HEK293 (cell line): ENCODE results near the gene FIGNL2.

ENCODE experiments used
- MYNN ChIP-seq: fragments of 450-650 bp; formaldehyde crosslinking; IDR thresholded peaks from 2 replicates; pipeline ENCODE4 v1.5.1; 2016; ENCODE audit warnings: missing biosample characterization, missing genetic modification characterization, borderline replicate concordance
- ZBTB26 ChIP-seq: fragments of 450-650 bp; formaldehyde crosslinking; optimal IDR thresholded peaks from 2 replicates; pipeline ENCODE3; 2016; ENCODE audit warnings: missing biosample characterization, mild to moderate bottlenecking, missing genetic modification characterization
- ZBTB7A ChIP-seq: fragments of 450-650 bp; formaldehyde crosslinking; IDR thresholded peaks from 2 replicates; pipeline ENCODE4 v1.5.1; 2016; ENCODE audit warnings: low read depth, missing biosample characterization, missing genetic modification characterization
- ZNF514 ChIP-seq: fragments of 450-650 bp; formaldehyde crosslinking; IDR thresholded peaks from 2 replicates; pipeline ENCODE4 v1.5.1; 2016; ENCODE audit warnings: missing biosample characterization, missing genetic modification characterization
- ZNF596 ChIP-seq: fragments of 450-650 bp; IDR thresholded peaks from 2 replicates; pipeline ENCODE4 v1.5.0; 2018; ENCODE audit warnings: missing biosample characterization, mild to moderate bottlenecking, missing genetic modification characterization, moderate library complexity
- ZNF76 ChIP-seq: fragments of 450-650 bp; formaldehyde crosslinking; IDR thresholded peaks from 2 replicates; pipeline ENCODE4; 2016; ENCODE audit warnings: low read depth, missing biosample characterization, missing genetic modification characterization, borderline replicate concordance
- TF ChIP-seq, protein P1 (sequence below): fragments of 450-650 bp; formaldehyde crosslinking; IDR thresholded peaks from 2 replicates; pipeline ENCODE4 v1.5.1; 2016; ENCODE audit warnings: missing biosample characterization, missing genetic modification characterization
- TF ChIP-seq, protein P2 (sequence below): fragments of 450-650 bp; formaldehyde crosslinking; IDR thresholded peaks from 2 replicates; pipeline ENCODE4 v1.5.1; 2017; ENCODE audit warnings: missing biosample characterization, missing genetic modification characterization

DNA sequence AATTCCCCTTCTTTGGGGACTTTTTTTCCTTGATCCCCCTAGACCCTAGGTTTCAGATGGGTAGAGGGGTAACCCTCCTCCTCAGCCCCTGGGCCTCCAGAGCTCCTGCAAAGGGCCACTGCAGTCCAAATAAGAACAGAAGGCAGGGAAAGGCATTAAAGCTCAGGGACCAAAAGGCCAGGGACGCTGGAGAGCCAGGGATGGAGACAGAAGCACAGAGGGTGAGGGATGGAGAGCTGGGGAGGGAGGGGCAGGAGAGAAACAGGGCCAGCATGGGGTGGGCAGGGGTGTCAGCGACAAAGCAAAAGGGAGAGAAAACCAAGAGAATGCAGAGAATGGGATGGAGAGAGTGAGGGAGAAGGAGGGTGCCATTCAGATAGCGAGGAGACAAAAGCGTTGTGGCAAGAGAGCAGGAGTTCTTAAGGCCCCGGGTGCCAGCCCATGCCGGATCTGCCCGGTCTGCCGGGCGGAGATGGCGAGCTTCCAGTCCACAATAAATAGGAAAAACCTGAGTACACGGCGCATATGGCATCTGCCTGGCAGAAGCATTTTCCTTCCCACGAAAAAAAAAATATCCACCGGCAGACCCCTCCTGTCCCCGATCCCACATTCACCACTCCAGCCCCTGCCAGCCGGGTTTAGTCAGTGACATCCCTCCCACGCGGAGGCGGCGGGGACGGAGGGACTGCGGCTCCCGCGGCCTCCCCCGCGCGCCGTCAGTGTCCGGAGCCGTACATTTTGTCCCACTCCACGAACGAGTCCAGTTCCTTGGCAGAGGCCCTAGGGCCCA, 28.6 kb downstream of the FIGNL2 start:
- no peak for TF ChIP-seq ZBTB26 (tag by site-specific recombination)
- 0 out of 2 replicates have a peak, but pooled peaks have one; percentile 36 for TF ChIP-seq ZBTB7A (tag by site-specific recombination)
- TF ChIP-seq, protein P1, sequence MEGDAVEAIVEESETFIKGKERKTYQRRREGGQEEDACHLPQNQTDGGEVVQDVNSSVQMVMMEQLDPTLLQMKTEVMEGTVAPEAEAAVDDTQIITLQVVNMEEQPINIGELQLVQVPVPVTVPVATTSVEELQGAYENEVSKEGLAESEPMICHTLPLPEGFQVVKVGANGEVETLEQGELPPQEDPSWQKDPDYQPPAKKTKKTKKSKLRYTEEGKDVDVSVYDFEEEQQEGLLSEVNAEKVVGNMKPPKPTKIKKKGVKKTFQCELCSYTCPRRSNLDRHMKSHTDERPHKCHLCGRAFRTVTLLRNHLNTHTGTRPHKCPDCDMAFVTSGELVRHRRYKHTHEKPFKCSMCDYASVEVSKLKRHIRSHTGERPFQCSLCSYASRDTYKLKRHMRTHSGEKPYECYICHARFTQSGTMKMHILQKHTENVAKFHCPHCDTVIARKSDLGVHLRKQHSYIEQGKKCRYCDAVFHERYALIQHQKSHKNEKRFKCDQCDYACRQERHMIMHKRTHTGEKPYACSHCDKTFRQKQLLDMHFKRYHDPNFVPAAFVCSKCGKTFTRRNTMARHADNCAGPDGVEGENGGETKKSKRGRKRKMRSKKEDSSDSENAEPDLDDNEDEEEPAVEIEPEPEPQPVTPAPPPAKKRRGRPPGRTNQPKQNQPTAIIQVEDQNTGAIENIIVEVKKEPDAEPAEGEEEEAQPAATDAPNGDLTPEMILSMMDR (tag by site-specific recombination): no peak
- no peak for TF ChIP-seq MYNN (tag by site-specific recombination)
- TF ChIP-seq ZNF76 (tag by site-specific recombination): no peak
- TF ChIP-seq ZNF596: no peak
- TF ChIP-seq, protein P2, sequence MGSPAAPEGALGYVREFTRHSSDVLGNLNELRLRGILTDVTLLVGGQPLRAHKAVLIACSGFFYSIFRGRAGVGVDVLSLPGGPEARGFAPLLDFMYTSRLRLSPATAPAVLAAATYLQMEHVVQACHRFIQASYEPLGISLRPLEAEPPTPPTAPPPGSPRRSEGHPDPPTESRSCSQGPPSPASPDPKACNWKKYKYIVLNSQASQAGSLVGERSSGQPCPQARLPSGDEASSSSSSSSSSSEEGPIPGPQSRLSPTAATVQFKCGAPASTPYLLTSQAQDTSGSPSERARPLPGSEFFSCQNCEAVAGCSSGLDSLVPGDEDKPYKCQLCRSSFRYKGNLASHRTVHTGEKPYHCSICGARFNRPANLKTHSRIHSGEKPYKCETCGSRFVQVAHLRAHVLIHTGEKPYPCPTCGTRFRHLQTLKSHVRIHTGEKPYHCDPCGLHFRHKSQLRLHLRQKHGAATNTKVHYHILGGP (tag by site-specific recombination): no peak
- TF ChIP-seq ZNF514 (tag by site-specific recombination): no peak
